B cell (primary cell): ENCODE measurements around the gene DOP1B. TPM values are rescaled to one million over a fixed set of nuclear protein-coding genes. Genes with fewer than 3 reads are reported as not detected.

Source experiments
- ATAC-seq: fragments of 200-7000 bp; cut with Tn5 transposase; one replicate; pipeline ENCODE4 v1.10.0; 2021; ENCODE audit warnings: low read depth, mild to moderate bottlenecking, moderate number of reproducible peaks, moderate library complexity
- CTCF ChIA-PET: fragments of 350-600 bp; sonication (Branson Sonifier 250); formaldehyde crosslinking; loops from one replicate; lab custom pipeline; 2021; ENCODE audit warnings: antibody characterized with exemption, inconsistent platforms; lab: Charles Lee
- POLR2A ChIA-PET: fragments of 350-600 bp; sonication (Branson Sonifier 250); formaldehyde crosslinking; loops from one replicate; lab custom pipeline; 2021; ENCODE audit warnings: antibody characterized with exemption; lab: Charles Lee
- DNase-seq: peaks from one replicate; pipeline ENCODE4 v3.0.0; 2013
- H2AFZ ChIP-seq: 2 replicates; pipeline ENCODE4 v1.6.1; 2012; ENCODE audit warnings: mild to moderate bottlenecking, low read depth, low read length; ENCODE audit not compliant: insufficient read depth, poor library complexity, severe bottlenecking
- H3K27ac ChIP-seq, 2 donors: 1 replicate in 1 of 2; 2 replicates in 1 of 2; pipeline ENCODE4 v1.5.1; 2012 to 2013; ENCODE audit warnings: low read length in 2 of 2, mild to moderate bottlenecking in 2 of 2, moderate library complexity in 1 of 2
- H3K27me3 ChIP-seq, 4 experiments: fragments of 200-600 bp in 1 of 4; sonication (generic) in 1 of 4; replicated peaks in 1 of 4; 1 replicate in 2 of 4; 2 replicates in 2 of 4; pipeline versions ENCODE4 v1.6.1 to v1.7.0; 2013 to 2016; ENCODE audit warnings: low read length in 3 of 4, mild to moderate bottlenecking in 2 of 4, mixed read lengths in 1 of 4, moderate library complexity in 1 of 4; ENCODE audit not compliant: insufficient read depth in 4 of 4, control insufficient read depth in 3 of 4; ENCODE audit errors: control extremely low read depth in 1 of 4
- H3K36me3 ChIP-seq, 2 experiments: replicated peaks in 1 of 2; 1 replicate in 1 of 2; 2 replicates in 1 of 2; pipeline versions ENCODE4 v1.6.1 to v1.7.1; 2013; ENCODE audit warnings: low read length in 1 of 2; ENCODE audit not compliant: insufficient read depth in 2 of 2, control insufficient read depth in 1 of 2; ENCODE audit errors: control extremely low read depth in 1 of 2, extremely low read depth in 1 of 2
- H3K4me1 ChIP-seq, 2 donors: fragments of 200-600 bp in 1 of 2; sonication (generic) in 1 of 2; 1 replicate in 1 of 2; 2 replicates in 1 of 2; pipeline versions ENCODE4 v1.5.1 to v1.6.1; 2013 to 2017; ENCODE audit warnings: low read length in 2 of 2; ENCODE audit not compliant: control insufficient read depth in 2 of 2, insufficient read depth in 2 of 2
- H3K4me2 ChIP-seq: replicated peaks from 2 replicates; pipeline ENCODE3; 2012; ENCODE audit warnings: mild to moderate bottlenecking, low read depth, low read length; ENCODE audit not compliant: poor library complexity, severe bottlenecking
- H3K4me3 ChIP-seq, 5 experiments: fragments of 200-600 bp in 1 of 5; sonication (generic) in 1 of 5; 1 replicate in 3 of 5; 2 replicates in 2 of 5; pipeline versions ENCODE4 v1.5.1 to v1.7.0; 2011 to 2016; ENCODE audit warnings: low read length in 4 of 5, mild to moderate bottlenecking in 4 of 5, low read depth in 2 of 5, control low read depth in 1 of 5, moderate library complexity in 1 of 5; ENCODE audit not compliant: insufficient read depth in 1 of 5; ENCODE audit errors: control extremely low read depth in 1 of 5, extremely low read depth in 1 of 5
- H3K79me2 ChIP-seq: fragments of 200-600 bp; sonication (generic); one replicate; pipeline ENCODE4 v1.6.0; 2016; ENCODE audit warnings: low read length; ENCODE audit not compliant: control insufficient read depth, insufficient read depth
- H3K9ac ChIP-seq: fragments of 200-600 bp; sonication (generic); 2 replicates; pipeline ENCODE4 v1.6.1; 2017; ENCODE audit warnings: mild to moderate bottlenecking, low read length, moderate library complexity
- H3K9me3 ChIP-seq, 3 donors: one replicate each; pipeline versions ENCODE4 v1.6.1 to v1.7.1; 2013; ENCODE audit warnings: low read length in 2 of 3; ENCODE audit not compliant: control insufficient read depth in 2 of 3, insufficient read depth in 1 of 3; ENCODE audit errors: control extremely low read depth in 1 of 3
- H4K20me1 ChIP-seq: 2 replicates; pipeline ENCODE4 v1.6.0; 2012; ENCODE audit warnings: mild to moderate bottlenecking, low read length; ENCODE audit not compliant: insufficient read depth, control insufficient read depth, poor library complexity, severe bottlenecking
- H3K27ac Mint-ChIP-seq: one replicate; pipeline ENCODE4 v1.8.0; 2021; ENCODE audit warnings: mixed read lengths
- H3K27me3 Mint-ChIP-seq: one replicate; pipeline ENCODE4 v1.8.0; 2021; ENCODE audit warnings: mixed read lengths
- H3K4me1 Mint-ChIP-seq: one replicate; pipeline ENCODE4 v1.8.0; 2021; ENCODE audit warnings: mixed read lengths
- H3K4me3 Mint-ChIP-seq: one replicate; pipeline ENCODE4 v1.8.0; 2021; ENCODE audit warnings: mixed read lengths
- H3K9me3 Mint-ChIP-seq: one replicate; pipeline ENCODE4 v1.8.0; 2022; ENCODE audit warnings: mixed read lengths; ENCODE audit not compliant: insufficient read depth
- EZH2 ChIP-seq: IDR thresholded peaks from 2 replicates; pipeline ENCODE4 v1.6.1; 2012; ENCODE audit warnings: borderline replicate concordance, low read depth, mild to moderate bottlenecking, moderate library complexity, low read length; ENCODE audit not compliant: insufficient read depth, poor library complexity, severe bottlenecking
- WGBS: methylation state at CpG from one replicate; pipeline ENCODE4 v1.1.5; 2013; ENCODE audit warnings: missing lambda C conversion rate; ENCODE audit not compliant: insufficient coverage; 5-methylcytosine and 5-hydroxymethylcytosine counted together
- intact Hi-C: fragments of 100-400 bp; cut with micrococcal nuclease; formaldehyde crosslinking; loops from one replicate; pipeline ENCODE4 v1.10.0; 2022
- polyA plus RNA-seq: library from polyadenylated mRNA; depleted of rRNA; stranded (reverse); fragments of >200 nt; gene quantifications from 2 replicates; pipeline ENCODE4 v1.2.3, GENCODE V29; 2012
- total RNA-seq, 2 donors: library from RNA; stranded (reverse); fragments of 120-200 nt in 1 of 2; gene quantifications; 1 replicate in 1 of 2; 2 replicates in 1 of 2; pipeline versions ENCODE4 v1.2.3 to v1.2.4, GENCODE V29; 2013 to 2022
- TF ChIP-seq, protein P1 (sequence below): fragments of 200-600 bp; IDR thresholded peaks from one replicate; pipeline ENCODE4 v1.8.0; 2022; ENCODE audit warnings: antibody characterized with exemption, mild to moderate bottlenecking

Gene DOP1B
- total and polyA plus RNA-seq, 2 donors (not counting 1 experiment from before 2014, with no cell fraction given): 31.3 to 44.2 TPM

- Histone ChIP-seq H3K79me2 (peaks cover 71% of the 10 kb centered on the region), H3K36me3 (peaks cover 4 to 40% of the 10 kb centered on the region in 2 experiments), H3K27ac (no peak overlapping the region), H3K4me1 (peaks cover 23 to 33% of the 10 kb centered on the region in 2 donors), H3K9ac (no peak overlapping the region), H3K4me2 (no peak overlapping the region), H3K9me3 (no peaks in the 10 kb centered on the region), H4K20me1 (peaks cover 28% of the 10 kb centered on the region), H3K27me3 (no peaks in the 10 kb centered on the region), H3K4me3 (no peak overlapping the region), H2AFZ (no peak overlapping the region)
- CTCF ChIA-PET: interaction anchor here (1.8 kb wide), 1 partner anchor 9 kb away, joined by 4 read pairs; no protein-coding TSS in a partner anchor
- TF ChIP-seq, protein P1, sequence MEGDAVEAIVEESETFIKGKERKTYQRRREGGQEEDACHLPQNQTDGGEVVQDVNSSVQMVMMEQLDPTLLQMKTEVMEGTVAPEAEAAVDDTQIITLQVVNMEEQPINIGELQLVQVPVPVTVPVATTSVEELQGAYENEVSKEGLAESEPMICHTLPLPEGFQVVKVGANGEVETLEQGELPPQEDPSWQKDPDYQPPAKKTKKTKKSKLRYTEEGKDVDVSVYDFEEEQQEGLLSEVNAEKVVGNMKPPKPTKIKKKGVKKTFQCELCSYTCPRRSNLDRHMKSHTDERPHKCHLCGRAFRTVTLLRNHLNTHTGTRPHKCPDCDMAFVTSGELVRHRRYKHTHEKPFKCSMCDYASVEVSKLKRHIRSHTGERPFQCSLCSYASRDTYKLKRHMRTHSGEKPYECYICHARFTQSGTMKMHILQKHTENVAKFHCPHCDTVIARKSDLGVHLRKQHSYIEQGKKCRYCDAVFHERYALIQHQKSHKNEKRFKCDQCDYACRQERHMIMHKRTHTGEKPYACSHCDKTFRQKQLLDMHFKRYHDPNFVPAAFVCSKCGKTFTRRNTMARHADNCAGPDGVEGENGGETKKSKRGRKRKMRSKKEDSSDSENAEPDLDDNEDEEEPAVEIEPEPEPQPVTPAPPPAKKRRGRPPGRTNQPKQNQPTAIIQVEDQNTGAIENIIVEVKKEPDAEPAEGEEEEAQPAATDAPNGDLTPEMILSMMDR: no peak
- TF ChIP-seq EZH2: no peak
- Mint-ChIP-seq H3K4me3 (no peak overlapping the region), H3K4me1 (peaks cover 42% of the 10 kb centered on the region), H3K9me3 (no peaks in the 10 kb centered on the region), H3K27ac (no peak overlapping the region), H3K27me3 (no peaks in the 10 kb centered on the region)
- no CpG with 5 or more reads among the region's 2 CpGs for WGBS
- DNase-seq (no peak), ATAC-seq (no peak)
- intact Hi-C loops: no loop called here
- POLR2A ChIA-PET: no interaction called here
Measured at GRCh38 chr21:36178349-36178748, 21.7 kb downstream of the DOP1B start.

GRCh38 chr21:36179145-36179544, 22.5 kb downstream of the DOP1B start:
- H3K4me3 Mint-ChIP-seq: no peak overlapping the region
- peaks cover 75% of the 10 kb centered on the region for H3K79me2 ChIP-seq

More at GRCh38 chr21:36179145-36179544, 22.5 kb downstream of the DOP1B start:
- TF ChIP-seq EZH2: no peak
- TF ChIP-seq, protein P1: no peak
- Histone ChIP-seq H3K4me2 (no peak overlapping the region), H3K9me3 (no peaks in the 10 kb centered on the region), H3K4me1 (peaks cover 21 to 29% of the 10 kb centered on the region in 2 donors), H2AFZ (no peak overlapping the region), H3K4me3 (no peak overlapping the region), H3K36me3 (peaks cover 4 to 42% of the 10 kb centered on the region in 2 experiments), H3K27ac (no peak overlapping the region), H3K27me3 (no peaks in the 10 kb centered on the region), H4K20me1 (peaks cover 31% of the 10 kb centered on the region), H3K9ac (no peak overlapping the region)
- ChIA-PET CTCF (interaction anchor here (0.6 kb wide), 1 partner anchor 276 kb away, joined by 4 read pairs; no protein-coding TSS in a partner anchor), POLR2A (no interaction called here)
- no peak overlapping the region for H3K27ac Mint-ChIP-seq
- no peak for ATAC-seq
- H3K9me3 Mint-ChIP-seq: no peaks in the 10 kb centered on the region
- peaks cover 42% of the 10 kb centered on the region for H3K4me1 Mint-ChIP-seq
- no peaks in the 10 kb centered on the region for H3K27me3 Mint-ChIP-seq
- DNase-seq: no peak
- intact Hi-C loops: no loop called here
